Measurements from ENCODE around the gene MAPKAP1.

DNA sequence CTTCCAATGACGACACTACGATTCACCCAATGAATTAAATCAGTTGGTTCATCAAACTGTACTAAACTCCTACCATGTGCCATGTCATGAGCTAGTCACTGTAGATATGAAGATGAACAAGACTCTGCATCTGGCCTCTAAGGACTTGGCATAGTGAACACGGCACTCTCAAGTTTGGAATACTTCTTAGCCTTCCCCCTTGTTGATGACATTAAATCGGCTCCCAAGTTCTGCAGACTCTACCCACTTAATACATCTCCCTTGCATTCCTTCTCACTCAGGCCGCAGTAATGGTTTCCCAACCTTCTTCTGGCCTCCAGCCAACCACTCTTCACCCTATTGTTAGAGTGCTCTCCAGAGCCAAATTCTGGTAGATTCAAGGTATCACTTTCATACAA is 184.7 kb downstream of the MAPKAP1 start:
- TF ChIP-seq, protein P1, sequence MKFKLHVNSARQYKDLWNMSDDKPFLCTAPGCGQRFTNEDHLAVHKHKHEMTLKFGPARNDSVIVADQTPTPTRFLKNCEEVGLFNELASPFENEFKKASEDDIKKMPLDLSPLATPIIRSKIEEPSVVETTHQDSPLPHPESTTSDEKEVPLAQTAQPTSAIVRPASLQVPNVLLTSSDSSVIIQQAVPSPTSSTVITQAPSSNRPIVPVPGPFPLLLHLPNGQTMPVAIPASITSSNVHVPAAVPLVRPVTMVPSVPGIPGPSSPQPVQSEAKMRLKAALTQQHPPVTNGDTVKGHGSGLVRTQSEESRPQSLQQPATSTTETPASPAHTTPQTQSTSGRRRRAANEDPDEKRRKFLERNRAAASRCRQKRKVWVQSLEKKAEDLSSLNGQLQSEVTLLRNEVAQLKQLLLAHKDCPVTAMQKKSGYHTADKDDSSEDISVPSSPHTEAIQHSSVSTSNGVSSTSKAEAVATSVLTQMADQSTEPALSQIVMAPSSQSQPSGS (CRISPR knock-in tag; IDR thresholded peaks at IDR 0.05): no peak
- TF ChIP-seq RNF2 (IDR thresholded peaks at IDR 0.05) (no peak), POLR2AphosphoS5 (IDR thresholded peaks at IDR 0.05; ENCODE audit: control insufficient read depth, insufficient read depth, low read depth, low read length) (no peak), SPI1 (IDR thresholded peaks at IDR 0.05; ENCODE audit: borderline replicate concordance, low read depth, low read length) (no peak), POLR2A (conservative IDR thresholded peaks at IDR 0.05) (no peak), MIER1 (IDR thresholded peaks at IDR 0.05; ENCODE audit: low read depth) (no peak), ELF4 (CRISPR knock-in tag; IDR thresholded peaks at IDR 0.05) (no peak), SIN3A (IDR thresholded peaks at IDR 0.05; ENCODE audit: borderline replicate concordance in 2 of 2, control insufficient read depth in 1 of 2, low read depth in 2 of 2, low read length in 2 of 2) (no peak), ZNF507 (tag; conservative IDR thresholded peaks at IDR 0.05) (no peak), YY1 (IDR thresholded peaks at IDR 0.05; ENCODE audit: borderline replicate concordance in 1 of 3, control insufficient read depth in 1 of 3, extremely low read depth in 1 of 3, insufficient read depth in 3 of 3, insufficient read length in 1 of 3, insufficient replicate concordance in 2 of 3, low read depth in 1 of 3, low read length in 2 of 3) (no peak)
- TF ChIP-seq, protein P2, sequence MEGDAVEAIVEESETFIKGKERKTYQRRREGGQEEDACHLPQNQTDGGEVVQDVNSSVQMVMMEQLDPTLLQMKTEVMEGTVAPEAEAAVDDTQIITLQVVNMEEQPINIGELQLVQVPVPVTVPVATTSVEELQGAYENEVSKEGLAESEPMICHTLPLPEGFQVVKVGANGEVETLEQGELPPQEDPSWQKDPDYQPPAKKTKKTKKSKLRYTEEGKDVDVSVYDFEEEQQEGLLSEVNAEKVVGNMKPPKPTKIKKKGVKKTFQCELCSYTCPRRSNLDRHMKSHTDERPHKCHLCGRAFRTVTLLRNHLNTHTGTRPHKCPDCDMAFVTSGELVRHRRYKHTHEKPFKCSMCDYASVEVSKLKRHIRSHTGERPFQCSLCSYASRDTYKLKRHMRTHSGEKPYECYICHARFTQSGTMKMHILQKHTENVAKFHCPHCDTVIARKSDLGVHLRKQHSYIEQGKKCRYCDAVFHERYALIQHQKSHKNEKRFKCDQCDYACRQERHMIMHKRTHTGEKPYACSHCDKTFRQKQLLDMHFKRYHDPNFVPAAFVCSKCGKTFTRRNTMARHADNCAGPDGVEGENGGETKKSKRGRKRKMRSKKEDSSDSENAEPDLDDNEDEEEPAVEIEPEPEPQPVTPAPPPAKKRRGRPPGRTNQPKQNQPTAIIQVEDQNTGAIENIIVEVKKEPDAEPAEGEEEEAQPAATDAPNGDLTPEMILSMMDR (IDR thresholded peaks at IDR 0.05 in 2 of 3, conservative IDR thresholded peaks at IDR 0.05 in 1 of 3; ENCODE audit: insufficient read depth in 2 of 3, low read depth in 1 of 3, low read length in 3 of 3): no peak
- TF ChIP-seq, protein P3, sequence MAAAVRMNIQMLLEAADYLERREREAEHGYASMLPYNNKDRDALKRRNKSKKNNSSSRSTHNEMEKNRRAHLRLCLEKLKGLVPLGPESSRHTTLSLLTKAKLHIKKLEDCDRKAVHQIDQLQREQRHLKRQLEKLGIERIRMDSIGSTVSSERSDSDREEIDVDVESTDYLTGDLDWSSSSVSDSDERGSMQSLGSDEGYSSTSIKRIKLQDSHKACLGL (CRISPR knock-in tag; IDR thresholded peaks at IDR 0.05; ENCODE audit: borderline replicate concordance, poor library complexity, severe bottlenecking): no peak
- TF ChIP-seq, protein P4, sequence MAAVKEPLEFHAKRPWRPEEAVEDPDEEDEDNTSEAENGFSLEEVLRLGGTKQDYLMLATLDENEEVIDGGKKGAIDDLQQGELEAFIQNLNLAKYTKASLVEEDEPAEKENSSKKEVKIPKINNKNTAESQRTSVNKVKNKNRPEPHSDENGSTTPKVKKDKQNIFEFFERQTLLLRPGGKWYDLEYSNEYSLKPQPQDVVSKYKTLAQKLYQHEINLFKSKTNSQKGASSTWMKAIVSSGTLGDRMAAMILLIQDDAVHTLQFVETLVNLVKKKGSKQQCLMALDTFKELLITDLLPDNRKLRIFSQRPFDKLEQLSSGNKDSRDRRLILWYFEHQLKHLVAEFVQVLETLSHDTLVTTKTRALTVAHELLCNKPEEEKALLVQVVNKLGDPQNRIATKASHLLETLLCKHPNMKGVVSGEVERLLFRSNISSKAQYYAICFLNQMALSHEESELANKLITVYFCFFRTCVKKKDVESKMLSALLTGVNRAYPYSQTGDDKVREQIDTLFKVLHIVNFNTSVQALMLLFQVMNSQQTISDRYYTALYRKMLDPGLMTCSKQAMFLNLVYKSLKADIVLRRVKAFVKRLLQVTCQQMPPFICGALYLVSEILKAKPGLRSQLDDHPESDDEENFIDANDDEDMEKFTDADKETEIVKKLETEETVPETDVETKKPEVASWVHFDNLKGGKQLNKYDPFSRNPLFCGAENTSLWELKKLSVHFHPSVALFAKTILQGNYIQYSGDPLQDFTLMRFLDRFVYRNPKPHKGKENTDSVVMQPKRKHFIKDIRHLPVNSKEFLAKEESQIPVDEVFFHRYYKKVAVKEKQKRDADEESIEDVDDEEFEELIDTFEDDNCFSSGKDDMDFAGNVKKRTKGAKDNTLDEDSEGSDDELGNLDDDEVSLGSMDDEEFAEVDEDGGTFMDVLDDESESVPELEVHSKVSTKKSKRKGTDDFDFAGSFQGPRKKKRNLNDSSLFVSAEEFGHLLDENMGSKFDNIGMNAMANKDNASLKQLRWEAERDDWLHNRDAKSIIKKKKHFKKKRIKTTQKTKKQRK (IDR thresholded peaks at IDR 0.05; ENCODE audit: borderline replicate concordance, low read depth, low read length): no peak

Measured in K562 (cell line).